ENCODE data around the gene CDON.

DNA sequence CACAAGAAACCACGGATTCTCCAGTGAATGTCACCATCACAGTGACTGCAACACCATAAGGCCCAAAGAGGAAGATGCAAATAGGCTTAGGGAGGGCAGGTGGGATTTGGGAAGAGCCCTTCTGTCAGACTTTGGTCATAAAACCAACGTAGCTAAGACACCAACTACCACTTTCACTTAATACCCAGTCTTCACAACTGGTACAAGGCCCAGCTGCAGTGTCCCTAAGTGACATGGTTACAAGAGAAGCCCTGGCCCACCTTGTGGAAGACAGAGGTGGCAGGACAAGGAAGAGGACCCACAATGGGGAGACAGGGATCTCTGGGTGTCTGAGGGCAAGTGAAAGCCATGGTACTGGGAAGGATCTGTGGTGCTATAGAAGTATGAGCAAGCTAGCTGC lies 106.8 kb downstream of the CDON start:
- TF ChIP-seq, protein P1, sequence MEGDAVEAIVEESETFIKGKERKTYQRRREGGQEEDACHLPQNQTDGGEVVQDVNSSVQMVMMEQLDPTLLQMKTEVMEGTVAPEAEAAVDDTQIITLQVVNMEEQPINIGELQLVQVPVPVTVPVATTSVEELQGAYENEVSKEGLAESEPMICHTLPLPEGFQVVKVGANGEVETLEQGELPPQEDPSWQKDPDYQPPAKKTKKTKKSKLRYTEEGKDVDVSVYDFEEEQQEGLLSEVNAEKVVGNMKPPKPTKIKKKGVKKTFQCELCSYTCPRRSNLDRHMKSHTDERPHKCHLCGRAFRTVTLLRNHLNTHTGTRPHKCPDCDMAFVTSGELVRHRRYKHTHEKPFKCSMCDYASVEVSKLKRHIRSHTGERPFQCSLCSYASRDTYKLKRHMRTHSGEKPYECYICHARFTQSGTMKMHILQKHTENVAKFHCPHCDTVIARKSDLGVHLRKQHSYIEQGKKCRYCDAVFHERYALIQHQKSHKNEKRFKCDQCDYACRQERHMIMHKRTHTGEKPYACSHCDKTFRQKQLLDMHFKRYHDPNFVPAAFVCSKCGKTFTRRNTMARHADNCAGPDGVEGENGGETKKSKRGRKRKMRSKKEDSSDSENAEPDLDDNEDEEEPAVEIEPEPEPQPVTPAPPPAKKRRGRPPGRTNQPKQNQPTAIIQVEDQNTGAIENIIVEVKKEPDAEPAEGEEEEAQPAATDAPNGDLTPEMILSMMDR (IDR thresholded peaks at IDR 0.05) = no peak
- TF ChIP-seq RFX5 (IDR thresholded peaks at IDR 0.05; ENCODE audit: low read length) = no peak
